SK-N-MC (cell line): ENCODE measurements around the gene LMTK2.

Experiments used
- DNase-seq: peaks from one replicate; pipeline ENCODE4 v3.0.0-alpha.2; 2011; ENCODE audit warnings: low read depth, low spot score
- H3K27ac ChIP-seq: fragments of 200-600 bp; sonication (generic); 2 replicates; pipeline ENCODE4 v1.5.1; 2016; ENCODE audit warnings: mixed run types
- H3K36me3 ChIP-seq: fragments of 200-600 bp; sonication (generic); 2 replicates; pipeline ENCODE4 v1.6.1; 2017; ENCODE audit warnings: antibody characterized with exemption, low read length, mixed read lengths; ENCODE audit not compliant: insufficient read depth
- H3K4me3 ChIP-seq: fragments of 200-600 bp; sonication (generic); 2 replicates; pipeline ENCODE4 v1.5.1; 2016
- H3K9ac ChIP-seq: fragments of 200-600 bp; sonication (generic); 2 replicates; pipeline ENCODE4 v1.8.0; 2017; ENCODE audit warnings: mixed run types, mixed read lengths; ENCODE audit not compliant: insufficient read length
- H3K9me3 ChIP-seq: fragments of 200-600 bp; sonication (generic); 2 replicates; pipeline ENCODE4 v1.6.1; 2017; ENCODE audit warnings: low read depth, mild to moderate bottlenecking, antibody characterized with exemption, low read length, moderate library complexity, mixed read lengths
- EZH2 ChIP-seq: fragments of 200-600 bp; sonication (generic); IDR thresholded peaks from one replicate; pipeline ENCODE4 v1.6.1; 2017; ENCODE audit warnings: antibody characterized with exemption
- FOXP2 ChIP-seq: optimal IDR thresholded peaks from 2 replicates; pipeline ENCODE3; 2011; ENCODE audit warnings: mild to moderate bottlenecking, moderate library complexity; ENCODE audit not compliant: insufficient read depth; ENCODE audit errors: extremely low read length, control extremely low read depth
- POLR2AphosphoS5 ChIP-seq: IDR thresholded peaks from 2 replicates; pipeline ENCODE4 v1.6.1; 2012; ENCODE audit warnings: mild to moderate bottlenecking, low read depth, low read length, borderline replicate concordance

The LMTK2 gene

GRCh38 chr7:98251601-98252424 is 145.2 kb downstream of the LMTK2 start, which contains the start of gene TECPR1:
TSS of gene TECPR1 (minus strand) at chr7:98252232. CDS start at chr7:98246146, 6,086 bp downstream.
- Histone ChIP-seq H3K4me3 (peak within 1 kb of the TSS; percentile 97), H3K36me3 (no peaks in the 10 kb centered on the region), H3K9ac (peak within 1 kb of the TSS; percentile 78), H3K9me3 (no peaks in the 10 kb centered on the region), H3K27ac (no peak within 1 kb of the TSS)
- no peak for DNase-seq
- TF ChIP-seq POLR2AphosphoS5 (peak; percentile 23; the same call in 1 of the 2 replicates), FOXP2 (no peak), EZH2 (no peak)

GRCh38 chr7:98252425-98253054 is 145.9 kb downstream of the LMTK2 start:
- H3K4me3 ChIP-seq, result peak overlapping the region; percentile 97
- TF ChIP-seq EZH2, result no peak
- no peak for TF ChIP-seq FOXP2
- TF ChIP-seq POLR2AphosphoS5, result no peak
- H3K9me3 ChIP-seq, result no peaks in the 10 kb centered on the region
- no peak overlapping the region for H3K27ac ChIP-seq
- peak overlapping the region; percentile 78 for H3K9ac ChIP-seq
- H3K36me3 ChIP-seq, result no peaks in the 10 kb centered on the region
- no peak for DNase-seq

GRCh38 chr7:98254516-98254915 is 147.9 kb downstream of the LMTK2 start:
- H3K9me3 ChIP-seq, result no peaks in the 10 kb centered on the region
- H3K9ac ChIP-seq, result no peak overlapping the region
- no peak for DNase-seq
- H3K36me3 ChIP-seq, result no peaks in the 10 kb centered on the region
- H3K4me3 ChIP-seq, result no peak overlapping the region
- TF ChIP-seq EZH2, result no peak
- no peak for TF ChIP-seq FOXP2
- no peak for TF ChIP-seq POLR2AphosphoS5
- H3K27ac ChIP-seq, result no peak overlapping the region

GRCh38 chr7:98254951-98255610 is 148.4 kb downstream of the LMTK2 start:
- TF ChIP-seq EZH2, result no peak
- TF ChIP-seq POLR2AphosphoS5, result no peak
- Histone ChIP-seq H3K36me3 (no peaks in the 10 kb centered on the region), H3K27ac (no peak overlapping the region), H3K4me3 (no peak overlapping the region), H3K9ac (no peak overlapping the region), H3K9me3 (no peaks in the 10 kb centered on the region)
- DNase-seq, result no peak

- Histone ChIP-seq H3K9me3 (no peaks in the 10 kb centered on the region), H3K4me3 (no peak overlapping the region), H3K36me3 (no peaks in the 10 kb centered on the region), H3K9ac (no peak overlapping the region), H3K27ac (no peak overlapping the region)
- DNase-seq, result no peak
- TF ChIP-seq EZH2 (no peak), FOXP2 (no peak), POLR2AphosphoS5 (no peak)
Measured at GRCh38 chr7:98256431-98256830, 149.8 kb downstream of the LMTK2 start.

GRCh38 chr7:98257701-98258100 is 151.0 kb downstream of the LMTK2 start:
- Histone ChIP-seq H3K36me3 (no peaks in the 10 kb centered on the region), H3K4me3 (no peak overlapping the region), H3K9me3 (no peaks in the 10 kb centered on the region), H3K27ac (no peak overlapping the region), H3K9ac (no peak overlapping the region)
- no peak for TF ChIP-seq FOXP2
- no peak for TF ChIP-seq EZH2
- no peak for TF ChIP-seq POLR2AphosphoS5
- no peak for DNase-seq
